HepG2 (cell line): ENCODE data around the gene TMPRSS11E. TPM values are rescaled to one million over a fixed set of nuclear protein-coding genes. Genes with fewer than 3 reads are reported as not detected.

Source experiments
- ATAC-seq: fragments of 200-7000 bp; cut with Tn5 transposase; 3 replicates; pipeline ENCODE4 v1.9.1; 2020; ENCODE audit warnings: mild to moderate bottlenecking, moderate library complexity
- BruUV-seq: library from RNA; stranded (reverse); fragments of 400-500 nt; replicated peaks from 2 replicates; lab custom pipeline; 2021; lab: Mats Ljungman, UMichigan
- CTCF ChIA-PET: fragments of 300-600 bp; formaldehyde crosslinking; extraction: SDS; loops from one replicate; lab custom pipeline; 2021; ENCODE audit warnings: low total read pairs, inconsistent platforms, low intra/inter-chr PET ratio; lab: Yijun Ruan, JAX
- POLR2A ChIA-PET: fragments of 350-600 bp; sonication (Branson Sonifier 250); formaldehyde crosslinking; loops from one replicate; lab custom pipeline; 2020; ENCODE audit warnings: antibody characterized with exemption, inconsistent platforms; lab: Yijun Ruan, JAX
- DNase-seq: peaks from one replicate; pipeline ENCODE4 v3.0.0-alpha.2; 2015; ENCODE audit warnings: low spot score
- FAIRE-seq: peaks from 3 replicates; lab custom pipeline; 2011; peaks lifted over from hg19 to GRCh38; lab: Jason Lieb, UNC
- H2AFZ ChIP-seq: one replicate; pipeline ENCODE4 v1.6.1; 2011; ENCODE audit warnings: low read length, inconsistent platforms
- H3K27ac ChIP-seq: fragments of 300-600 bp; 3 replicates; pipeline ENCODE4 v1.8.0; 2011; ENCODE audit warnings: mixed run types, mild to moderate bottlenecking, mixed read lengths, low read length, inconsistent platforms; ENCODE audit not compliant: insufficient read depth; ENCODE audit errors: extremely low read length
- H3K27me3 ChIP-seq, 2 experiments: fragments of 200-600 bp in 1 of 2; 2 replicates in 1 of 2; 3 replicates in 1 of 2; pipeline versions ENCODE4 v1.6.0 to v1.8.0; 2011; ENCODE audit warnings: low read length in 2 of 2, mild to moderate bottlenecking in 2 of 2, moderate library complexity in 2 of 2, inconsistent platforms in 1 of 2; ENCODE audit not compliant: insufficient read depth in 2 of 2, control insufficient read depth in 1 of 2
- H3K36me3 ChIP-seq, 2 experiments: fragments of 200-600 bp in 1 of 2; replicated peaks in 1 of 2; 2 replicates in 1 of 2; 3 replicates in 1 of 2; pipeline versions ENCODE4 v1.5.1 to v1.8.0; 2011; ENCODE audit warnings: low read length in 2 of 2, inconsistent platforms in 1 of 2; ENCODE audit not compliant: insufficient read depth in 2 of 2, control insufficient read depth in 1 of 2
- H3K4me1 ChIP-seq: 2 replicates; pipeline ENCODE4 v1.5.1; 2012; ENCODE audit warnings: low read length, inconsistent platforms; ENCODE audit not compliant: insufficient read depth
- H3K4me2 ChIP-seq: 2 replicates; pipeline ENCODE4 v1.6.0; 2011; ENCODE audit warnings: low read depth, low read length, inconsistent platforms
- H3K4me3 ChIP-seq, 3 experiments: fragments of 200-600 bp in 1 of 3; sonication (generic), shearing (Covaris generic) in 1 of 3; replicated peaks in 1 of 3; 2 replicates each; pipeline ENCODE4 v1.5.1; 2011 to 2016; ENCODE audit warnings: low read length in 3 of 3, inconsistent platforms in 2 of 3, low read depth in 2 of 3, mild to moderate bottlenecking in 2 of 3, control low read depth in 1 of 3, mixed read lengths in 1 of 3; ENCODE audit not compliant: insufficient read depth in 1 of 3
- H3K79me2 ChIP-seq: one replicate; pipeline ENCODE4 v1.6.1; 2011; ENCODE audit warnings: low read length, inconsistent platforms; ENCODE audit not compliant: insufficient read depth
- H3K9ac ChIP-seq: 2 replicates; pipeline ENCODE4 v1.6.0; 2011; ENCODE audit warnings: mild to moderate bottlenecking, low read depth, low read length, inconsistent platforms; ENCODE audit not compliant: insufficient read depth
- H3K9me3 ChIP-seq: 2 replicates; pipeline ENCODE4 v1.5.1; 2012; ENCODE audit warnings: mild to moderate bottlenecking, low read length
- H4K20me1 ChIP-seq: 2 replicates; pipeline ENCODE4 v1.6.0; 2011; ENCODE audit warnings: inconsistent platforms, mild to moderate bottlenecking, low read length, moderate library complexity; ENCODE audit not compliant: insufficient read depth
- BCL3 ChIP-seq: sonication (generic); formaldehyde crosslinking; IDR thresholded peaks from 2 replicates; pipeline ENCODE4 v1.5.1; 2020; ENCODE audit warnings: mild to moderate bottlenecking, missing genetic modification reagents, moderate library complexity
- FOXO4 ChIP-seq: sonication (generic); formaldehyde crosslinking; conservative IDR thresholded peaks from 2 replicates; pipeline ENCODE4 v1.8.1; 2023; ENCODE audit warnings: missing genetic modification reagents
- GMEB1 ChIP-seq: sonication (generic); formaldehyde crosslinking; IDR thresholded peaks from 2 replicates; pipeline ENCODE4 v1.5.1; 2020; ENCODE audit warnings: missing genetic modification reagents, mild to moderate bottlenecking, borderline replicate concordance
- POLR2G ChIP-seq: fragments of 200-400 bp; formaldehyde crosslinking; IDR thresholded peaks from 2 replicates; pipeline ENCODE4 v1.6.1; 2018; ENCODE audit warnings: mild to moderate bottlenecking, low read depth, low read length, moderate library complexity
- PREB ChIP-seq: sonication (generic); formaldehyde crosslinking; IDR thresholded peaks from 2 replicates; pipeline ENCODE4 v1.4.0; 2020; ENCODE audit warnings: missing genetic modification reagents
- RARG ChIP-seq: sonication (generic); formaldehyde crosslinking; IDR thresholded peaks from 2 replicates; pipeline ENCODE4 v1.4.0; 2020; ENCODE audit warnings: low read depth, mild to moderate bottlenecking, missing genetic modification reagents
- RFX1 ChIP-seq: fragments of 450-650 bp; IDR thresholded peaks from 2 replicates; pipeline ENCODE4 v1.6.1; 2017
- SYNCRIP ChIP-seq: fragments of 200-400 bp; formaldehyde crosslinking; IDR thresholded peaks from 2 replicates; pipeline ENCODE4 v1.6.1; 2018; ENCODE audit warnings: mild to moderate bottlenecking, low read depth, low read length; ENCODE audit not compliant: insufficient read depth
- WIZ ChIP-seq: sonication (generic); formaldehyde crosslinking; IDR thresholded peaks from 2 replicates; pipeline ENCODE4 v1.5.1; 2020; ENCODE audit warnings: mild to moderate bottlenecking, missing genetic modification reagents
- ZFP37 ChIP-seq: sonication (generic); formaldehyde crosslinking; IDR thresholded peaks from 2 replicates; pipeline ENCODE4 v1.4.0; 2020; ENCODE audit warnings: missing genetic modification reagents, borderline replicate concordance
- ZNF263 ChIP-seq: sonication (generic); formaldehyde crosslinking; IDR thresholded peaks from 2 replicates; pipeline ENCODE4 v1.4.0; 2020; ENCODE audit warnings: missing genetic modification reagents
- ZNF3 ChIP-seq: IDR thresholded peaks from 2 replicates; pipeline ENCODE4 v1.7.0; 2017; ENCODE audit warnings: inconsistent platforms
- ZNF619 ChIP-seq: sonication (generic); formaldehyde crosslinking; IDR thresholded peaks from 2 replicates; pipeline ENCODE4 v1.4.0; 2020; ENCODE audit warnings: mild to moderate bottlenecking, missing genetic modification reagents
- WGBS: methylation state at CpG from one replicate; pipeline ENCODE4 v1.1.6; 2017; ENCODE audit warnings: low lambda C conversion rate; 5-methylcytosine and 5-hydroxymethylcytosine counted together
- in situ Hi-C: cut with HindIII; loops from 2 replicates; pipeline ENCODE4 v1.10.0; 2017; ENCODE audit warnings: low pct_unique_long_range_greater_than_20kb; ENCODE audit not compliant: extremely low pct_ligation_motif_present
- intact Hi-C: fragments of 100-400 bp; cut with micrococcal nuclease; formaldehyde crosslinking; loops from one replicate; pipeline ENCODE4 v1.10.0; 2022; ENCODE audit not compliant: unreplicated experiment
- polyA plus RNA-seq, 8 experiments: library from polyadenylated mRNA; depleted of rRNA in 3 of 8; stranded (reverse) in 7 of 8; unstranded in 1 of 8; fragments of >200 nt; fragmentation: Illumina TruSeq in 4 of 8; extraction: Trizol in 4 of 8; gene quantifications; 2 replicates each; pipeline versions ENCODE4 v1.2.1 to v1.2.3, GENCODE V29; 2011 to 2016; ENCODE audit warnings: low read depth in 4 of 8, missing spikeins in 1 of 8, mixed read lengths in 1 of 8; ENCODE audit not compliant: insufficient read depth in 1 of 8
- total RNA-seq, 5 experiments: library from RNA; depleted of rRNA; stranded (reverse); fragments of >200 nt; fragmentation: Illumina TruSeq; extraction: Trizol; gene quantifications; 2 replicates each; pipeline ENCODE4 v1.2.3, GENCODE V29; 2016; ENCODE audit warnings: low read depth in 1 of 5

The TMPRSS11E gene
- total and polyA plus RNA-seq, 2 of the 13 experiments (the other 11 are each of a cell fraction or from before 2014, with no cell fraction given) = not detected

DNA sequence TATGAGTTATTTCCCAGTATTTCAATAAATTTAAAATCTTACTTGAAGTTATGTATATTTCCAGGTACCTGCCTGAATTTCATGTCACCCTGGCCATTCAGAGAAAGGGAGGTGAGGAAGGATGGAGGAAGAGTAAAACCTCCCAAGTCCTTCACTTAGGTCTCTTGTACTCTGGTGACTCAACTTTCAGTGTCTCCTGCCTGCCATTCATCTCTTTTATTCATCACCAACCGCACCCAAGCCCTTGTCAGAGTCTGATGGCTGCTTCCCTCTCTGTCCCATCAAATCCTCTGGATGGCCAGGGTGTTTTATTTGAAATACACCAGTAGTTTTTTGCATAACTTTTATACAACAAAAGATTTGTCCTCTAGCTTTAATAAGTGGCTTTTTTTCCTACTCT, 17.8 kb downstream of the TMPRSS11E start:
- Histone ChIP-seq H3K4me3 (no peak overlapping the region), H3K27me3 (peaks cover 0 to 4% of the 10 kb centered on the region in 2 experiments; a peak in 1 of 5 replicates), H4K20me1 (no peaks in the 10 kb centered on the region), H3K4me1 (no peaks in the 10 kb centered on the region), H2AFZ (no peak overlapping the region), H3K27ac (no peak overlapping the region), H3K9ac (no peak overlapping the region), H3K4me2 (no peak overlapping the region), H3K9me3 (no peaks in the 10 kb centered on the region)
- POLR2A ChIA-PET = no interaction called here
- intact Hi-C loops (no loop called here), in situ Hi-C loops (no loop called here)
- CTCF ChIA-PET = no interaction called here
- no peak for DNase-seq
- ATAC-seq = no peak
- no peak for FAIRE-seq
- TF ChIP-seq POLR2G = no peak
- TF ChIP-seq SYNCRIP = no peak
- no peak for TF ChIP-seq ZFP37 (CRISPR knock-in tag)
- no peak for TF ChIP-seq ZNF619 (CRISPR knock-in tag)
- TF ChIP-seq PREB (CRISPR knock-in tag) = no peak
- TF ChIP-seq RFX1 = no peak
- TF ChIP-seq ZNF3 = no peak
- TF ChIP-seq FOXO4 (CRISPR knock-in tag) = no peak
- TF ChIP-seq BCL3 = no peak
- no peak for TF ChIP-seq ZNF263 (CRISPR knock-in tag)
- TF ChIP-seq RARG (CRISPR knock-in tag) = no peak
- no peak for TF ChIP-seq GMEB1
- no peak for TF ChIP-seq WIZ
- TF ChIP-seq, all 625 proteins: peak for 0
- no peaks in the 10 kb centered on the region for H3K79me2 ChIP-seq
- no TSS peak for BruUV-seq
- WGBS = 0% methylated on average over 1 of the region's 1 CpG
- H3K36me3 ChIP-seq = no peaks in the 10 kb centered on the region
